IMR-90 (cell line): ENCODE data around the gene MDP1. TPM values are rescaled to one million over a fixed set of nuclear protein-coding genes. Genes with fewer than 3 reads are reported as not detected.

ENCODE experiments used
- ATAC-seq: fragments of 200-7000 bp; cut with Tn5 transposase; 2 replicates; pipeline ENCODE4 v1.9.1; 2020; ENCODE audit warnings: low read depth, mild to moderate bottlenecking, moderate library complexity
- BruUV-seq: library from RNA; stranded (reverse); fragments of 400-500 nt; replicated peaks from 2 replicates; lab custom pipeline; 2021; lab: Mats Ljungman, UMichigan
- CTCF ChIA-PET: fragments of 300-600 bp; formaldehyde crosslinking; extraction: SDS; loops from one replicate; lab custom pipeline; 2021; ENCODE audit warnings: antibody characterized with exemption; lab: Yijun Ruan, JAX
- POLR2A ChIA-PET: fragments of 300-600 bp; sonication (Branson Sonifier 250); formaldehyde crosslinking; loops from one replicate; lab custom pipeline; 2022; ENCODE audit warnings: antibody characterized with exemption; ENCODE audit not compliant: unreplicated experiment; lab: Charles Lee
- DNase-seq: peaks from one replicate; pipeline ENCODE4 v3.0.0; 2013
- H2AFZ ChIP-seq: replicated peaks from 2 replicates; pipeline ENCODE3; 2013; ENCODE audit warnings: low read length, mild to moderate bottlenecking; ENCODE audit not compliant: poor library complexity
- H2AK5ac ChIP-seq: 2 replicates; pipeline ENCODE4 v1.6.1; 2013; ENCODE audit warnings: low read depth, low read length, inconsistent platforms
- H2AK9ac ChIP-seq: replicated peaks from 2 replicates; pipeline ENCODE3; 2013; ENCODE audit warnings: mild to moderate bottlenecking, low read depth, low read length, moderate library complexity; ENCODE audit not compliant: poor library complexity
- H2BK120ac ChIP-seq: 2 replicates; pipeline ENCODE4 v1.6.1; 2013; ENCODE audit warnings: low read depth, low read length, inconsistent platforms
- H2BK15ac ChIP-seq: 3 replicates; pipeline ENCODE4 v1.6.1; 2013; ENCODE audit warnings: low read depth, low read length, inconsistent platforms
- H2BK20ac ChIP-seq: 2 replicates; pipeline ENCODE4 v1.6.1; 2013; ENCODE audit warnings: low read depth, mild to moderate bottlenecking, inconsistent platforms, low read length, moderate library complexity
- H2BK5ac ChIP-seq: 2 replicates; pipeline ENCODE4 v1.6.1; 2013; ENCODE audit warnings: mild to moderate bottlenecking, low read depth, low read length, inconsistent platforms; ENCODE audit not compliant: poor library complexity, severe bottlenecking
- H3K14ac ChIP-seq: replicated peaks from 2 replicates; pipeline ENCODE4 v1.6.1; 2013; ENCODE audit warnings: low read depth, low read length, inconsistent platforms
- H3K18ac ChIP-seq: 2 replicates; pipeline ENCODE4 v1.6.1; 2013; ENCODE audit warnings: low read depth, low read length, control low read depth
- H3K23ac ChIP-seq: 2 replicates; pipeline ENCODE4 v1.6.1; 2013; ENCODE audit warnings: low read depth, low read length, inconsistent platforms
- H3K27ac ChIP-seq: 2 replicates; pipeline ENCODE4 v1.5.1; 2013; ENCODE audit warnings: mild to moderate bottlenecking, control low read depth, low read length; ENCODE audit not compliant: insufficient read depth
- H3K27me3 ChIP-seq: 2 replicates; pipeline ENCODE4 v1.6.1; 2013; ENCODE audit warnings: low read length; ENCODE audit not compliant: control insufficient read depth, insufficient read depth
- H3K36me3 ChIP-seq: 2 replicates; pipeline ENCODE4 v1.6.1; 2013; ENCODE audit warnings: low read length, mixed read lengths; ENCODE audit not compliant: control insufficient read depth, insufficient read depth
- H3K4ac ChIP-seq: 2 replicates; pipeline ENCODE4 v1.6.1; 2013; ENCODE audit warnings: low read depth, low read length, inconsistent platforms
- H3K4me1 ChIP-seq: 2 replicates; pipeline ENCODE4 v1.6.1; 2013; ENCODE audit warnings: low read length, mixed read lengths; ENCODE audit not compliant: control insufficient read depth, insufficient read depth
- H3K4me2 ChIP-seq: 2 replicates; pipeline ENCODE4 v1.6.1; 2013; ENCODE audit warnings: low read depth, mild to moderate bottlenecking, control low read depth, low read length, moderate library complexity
- H3K4me3 ChIP-seq: 2 replicates; pipeline ENCODE4 v1.5.1; 2013; ENCODE audit warnings: low read depth, mild to moderate bottlenecking, control low read depth, low read length, moderate library complexity; ENCODE audit not compliant: insufficient read depth
- H3K56ac ChIP-seq: 2 replicates; pipeline ENCODE4 v1.6.1; 2013; ENCODE audit warnings: low read length, inconsistent platforms; ENCODE audit not compliant: insufficient read depth; ENCODE audit errors: extremely low read depth
- H3K79me1 ChIP-seq, 2 experiments: 2 replicates each; pipeline ENCODE4 v1.6.1; 2013; ENCODE audit warnings: low read length in 2 of 2, inconsistent platforms in 1 of 2, low read depth in 1 of 2
- H3K9ac ChIP-seq: 2 replicates; pipeline ENCODE4 v1.6.1; 2013; ENCODE audit warnings: low read depth, low read length, control low read depth
- H3K9me1 ChIP-seq: 2 replicates; pipeline ENCODE4 v1.6.1; 2013; ENCODE audit warnings: low read length, inconsistent platforms; ENCODE audit not compliant: insufficient read depth
- H3K9me3 ChIP-seq: 2 replicates; pipeline ENCODE4 v1.6.1; 2013; ENCODE audit warnings: low read length; ENCODE audit not compliant: control insufficient read depth, insufficient read depth
- H4K20me1 ChIP-seq: 2 replicates; pipeline ENCODE4 v1.6.1; 2013; ENCODE audit warnings: low read length, inconsistent platforms; ENCODE audit not compliant: insufficient read depth
- H4K5ac ChIP-seq: 2 replicates; pipeline ENCODE4 v1.6.1; 2013; ENCODE audit warnings: mild to moderate bottlenecking, low read depth, low read length, control low read depth
- H4K8ac ChIP-seq, 2 experiments: 2 replicates each; pipeline ENCODE4 v1.6.1; 2013; ENCODE audit warnings: low read depth in 2 of 2, low read length in 2 of 2, control low read depth in 1 of 2, inconsistent platforms in 1 of 2
- H4K91ac ChIP-seq: 2 replicates; pipeline ENCODE4 v1.6.1; 2013; ENCODE audit warnings: low read depth, low read length, inconsistent platforms; ENCODE audit not compliant: insufficient read depth
- BHLHE40 ChIP-seq: fragments of 150-350 bp; IDR thresholded peaks from 2 replicates; pipeline ENCODE4 v1.6.1; 2016; ENCODE audit warnings: mild to moderate bottlenecking, low read depth, low read length
- CEBPB ChIP-seq: IDR thresholded peaks from 2 replicates; pipeline ENCODE4 v1.6.1; 2012; ENCODE audit warnings: low read depth, low read length, improper control_type of control experiment
- CHD1 ChIP-seq: IDR thresholded peaks from 2 replicates; pipeline ENCODE4 v1.6.1; 2012; ENCODE audit warnings: low read depth, low read length, improper control_type of control experiment
- MAFK ChIP-seq: IDR thresholded peaks from 2 replicates; pipeline ENCODE4 v1.6.1; 2012; ENCODE audit warnings: low read depth, low read length, improper control_type of control experiment
- MAZ ChIP-seq: IDR thresholded peaks from 2 replicates; pipeline ENCODE4 v1.6.1; 2012; ENCODE audit warnings: low read depth, mild to moderate bottlenecking, low read length, improper control_type of control experiment, moderate library complexity, borderline replicate concordance
- MXI1 ChIP-seq: IDR thresholded peaks from 2 replicates; pipeline ENCODE4 v1.6.1; 2012; ENCODE audit warnings: low read depth, mild to moderate bottlenecking, low read length, moderate library complexity, borderline replicate concordance
- NFE2L2 ChIP-seq: fragments of 150-350 bp; IDR thresholded peaks from 2 replicates; pipeline ENCODE4 v1.6.1; 2016; ENCODE audit warnings: low read depth, mild to moderate bottlenecking, low read length
- RAD21 ChIP-seq: IDR thresholded peaks from 2 replicates; pipeline ENCODE4 v1.6.1; 2012; ENCODE audit warnings: low read length, improper control_type of control experiment
- RCOR1 ChIP-seq: IDR thresholded peaks from 2 replicates; pipeline ENCODE4 v1.6.1; 2012; ENCODE audit warnings: mild to moderate bottlenecking, low read length, improper control_type of control experiment; ENCODE audit not compliant: insufficient replicate concordance
- RFX5 ChIP-seq: IDR thresholded peaks from 2 replicates; pipeline ENCODE4 v1.8.0; 2012; ENCODE audit warnings: low read depth, mild to moderate bottlenecking, low read length, moderate library complexity
- SMC3 ChIP-seq: fragments of 150-350 bp; IDR thresholded peaks from 2 replicates; pipeline ENCODE4 v1.6.1; 2016; ENCODE audit warnings: low read depth, mild to moderate bottlenecking, antibody characterized with exemption, low read length, moderate library complexity
- WGBS, 2 experiments: methylation state at CpG; one replicate each; pipeline versions ENCODE4 v1.1.5 to v1.1.7; 2013; ENCODE audit warnings: missing lambda C conversion rate in 2 of 2; ENCODE audit not compliant: insufficient read length in 1 of 2; ENCODE audit errors: extremely low coverage in 2 of 2; 5-methylcytosine and 5-hydroxymethylcytosine counted together
- dilution Hi-C: fragments of 300-500 bp; cut with HindIII; formaldehyde crosslinking; loops from one replicate; pipeline ENCODE4 v1.14.3; 2018; ENCODE audit warnings: low sequenced_read_pairs; ENCODE audit not compliant: unreplicated experiment
- in situ Hi-C: fragments of 300-500 bp; cut with MboI; formaldehyde crosslinking; loops from 3 replicates; pipeline ENCODE4 v1.14.3; 2019; ENCODE audit warnings: low sequenced_read_pairs, inconsistent platforms, mixed read lengths
- intact Hi-C: fragments of 100-400 bp; cut with micrococcal nuclease; formaldehyde crosslinking; loops from 2 replicates; pipeline ENCODE4 v1.10.0; 2022
- polyA plus RNA-seq, 3 experiments: library from polyadenylated mRNA; depleted of rRNA; stranded (reverse); fragments of >200 nt; gene quantifications; 2 replicates each; pipeline ENCODE4 v1.2.3, GENCODE V29; 2012; ENCODE audit warnings: low replicate concordance in 1 of 3
- total RNA-seq: library from RNA; depleted of rRNA; stranded (reverse); fragments of >200 nt; gene quantifications from 2 replicates; pipeline ENCODE4 v1.2.3, GENCODE V29; 2012
- TF ChIP-seq, protein P1 (sequence below): fragments of 150-350 bp; IDR thresholded peaks from 2 replicates; pipeline ENCODE4 v1.6.1; 2016; ENCODE audit warnings: low read depth, mild to moderate bottlenecking, low read length, moderate library complexity, borderline replicate concordance
- TF ChIP-seq, protein P2 (sequence below): fragments of 150-350 bp; IDR thresholded peaks from 2 replicates; pipeline ENCODE4 v1.6.1; 2017; ENCODE audit warnings: mild to moderate bottlenecking, antibody characterized with exemption, low read length, low read depth
- TF ChIP-seq, protein P3 (sequence below): conservative IDR thresholded peaks from 2 replicates; pipeline ENCODE4 v1.5.1; 2012; ENCODE audit warnings: mild to moderate bottlenecking, low read depth, low read length, improper control_type of control experiment

Gene MDP1
- total and polyA plus RNA-seq, 2 of the 4 experiments (the other 2 are of a cell fraction): 15.1 to 17.8 TPM

DNA sequence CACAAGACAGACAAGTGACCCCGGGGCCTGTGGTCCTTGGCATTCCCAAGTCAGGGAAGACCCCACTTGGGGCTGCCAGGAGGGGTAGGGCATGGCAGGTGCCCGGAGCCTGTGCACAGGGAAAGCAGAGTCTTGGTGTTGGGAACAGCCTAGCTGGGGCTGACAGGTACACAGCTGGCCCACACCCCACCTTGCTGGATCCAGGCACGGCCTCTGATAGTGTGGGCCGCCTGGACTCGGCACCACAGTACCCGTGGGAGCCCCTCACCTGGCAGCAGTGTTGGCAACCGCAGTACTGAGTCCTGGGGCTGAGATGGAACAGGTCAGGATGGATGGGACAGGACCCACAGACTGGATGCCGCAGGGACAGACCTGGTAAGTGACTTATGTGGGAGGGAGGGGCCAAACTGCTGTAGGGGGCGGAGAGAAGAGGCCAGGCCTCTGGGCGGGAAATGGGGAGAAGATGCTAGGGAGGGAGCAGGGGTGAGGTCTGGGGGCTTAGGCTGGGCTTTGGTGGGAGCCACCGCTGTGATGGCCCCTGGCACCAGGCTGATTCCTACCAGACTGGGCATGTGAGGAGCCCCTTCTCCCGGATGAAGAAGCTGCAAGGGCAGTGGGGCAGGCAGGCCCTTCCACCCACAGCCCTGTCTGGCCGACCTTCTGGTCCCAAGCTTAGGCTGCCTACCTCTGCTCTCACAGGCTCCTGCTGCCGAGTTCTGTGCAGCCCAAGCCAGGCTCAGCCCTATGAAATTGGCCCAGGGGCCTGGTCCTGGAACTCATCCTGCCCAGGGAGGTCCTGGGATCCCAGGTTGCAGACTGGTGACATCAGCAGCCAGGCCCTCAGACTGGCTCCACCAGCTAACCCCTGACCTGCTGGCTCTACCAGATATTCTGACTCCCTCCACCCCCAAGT, 47.2 kb upstream of the MDP1 start, which contains the start of gene TGM1:
Gene TGM1 (minus strand): TSS at position 357 of the 913 bp plus-strand sequence. CDS start 825 bp downstream, outside the sequence.
- POLR2A ChIA-PET: no interaction called here
- TF ChIP-seq BHLHE40 (no peak), RCOR1 (no peak), CHD1 (no peak), MXI1 (no peak), MAZ (no peak), NFE2L2 (no peak), RFX5 (no peak), RAD21 (no peak), MAFK (no peak), CEBPB (no peak), SMC3 (no peak)
- TF ChIP-seq, protein P1, sequence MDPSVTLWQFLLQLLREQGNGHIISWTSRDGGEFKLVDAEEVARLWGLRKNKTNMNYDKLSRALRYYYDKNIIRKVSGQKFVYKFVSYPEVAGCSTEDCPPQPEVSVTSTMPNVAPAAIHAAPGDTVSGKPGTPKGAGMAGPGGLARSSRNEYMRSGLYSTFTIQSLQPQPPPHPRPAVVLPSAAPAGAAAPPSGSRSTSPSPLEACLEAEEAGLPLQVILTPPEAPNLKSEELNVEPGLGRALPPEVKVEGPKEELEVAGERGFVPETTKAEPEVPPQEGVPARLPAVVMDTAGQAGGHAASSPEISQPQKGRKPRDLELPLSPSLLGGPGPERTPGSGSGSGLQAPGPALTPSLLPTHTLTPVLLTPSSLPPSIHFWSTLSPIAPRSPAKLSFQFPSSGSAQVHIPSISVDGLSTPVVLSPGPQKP: no peak
- TF ChIP-seq, protein P2, sequence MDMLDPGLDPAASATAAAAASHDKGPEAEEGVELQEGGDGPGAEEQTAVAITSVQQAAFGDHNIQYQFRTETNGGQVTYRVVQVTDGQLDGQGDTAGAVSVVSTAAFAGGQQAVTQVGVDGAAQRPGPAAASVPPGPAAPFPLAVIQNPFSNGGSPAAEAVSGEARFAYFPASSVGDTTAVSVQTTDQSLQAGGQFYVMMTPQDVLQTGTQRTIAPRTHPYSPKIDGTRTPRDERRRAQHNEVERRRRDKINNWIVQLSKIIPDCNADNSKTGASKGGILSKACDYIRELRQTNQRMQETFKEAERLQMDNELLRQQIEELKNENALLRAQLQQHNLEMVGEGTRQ: no peak
- TF ChIP-seq, protein P3, sequence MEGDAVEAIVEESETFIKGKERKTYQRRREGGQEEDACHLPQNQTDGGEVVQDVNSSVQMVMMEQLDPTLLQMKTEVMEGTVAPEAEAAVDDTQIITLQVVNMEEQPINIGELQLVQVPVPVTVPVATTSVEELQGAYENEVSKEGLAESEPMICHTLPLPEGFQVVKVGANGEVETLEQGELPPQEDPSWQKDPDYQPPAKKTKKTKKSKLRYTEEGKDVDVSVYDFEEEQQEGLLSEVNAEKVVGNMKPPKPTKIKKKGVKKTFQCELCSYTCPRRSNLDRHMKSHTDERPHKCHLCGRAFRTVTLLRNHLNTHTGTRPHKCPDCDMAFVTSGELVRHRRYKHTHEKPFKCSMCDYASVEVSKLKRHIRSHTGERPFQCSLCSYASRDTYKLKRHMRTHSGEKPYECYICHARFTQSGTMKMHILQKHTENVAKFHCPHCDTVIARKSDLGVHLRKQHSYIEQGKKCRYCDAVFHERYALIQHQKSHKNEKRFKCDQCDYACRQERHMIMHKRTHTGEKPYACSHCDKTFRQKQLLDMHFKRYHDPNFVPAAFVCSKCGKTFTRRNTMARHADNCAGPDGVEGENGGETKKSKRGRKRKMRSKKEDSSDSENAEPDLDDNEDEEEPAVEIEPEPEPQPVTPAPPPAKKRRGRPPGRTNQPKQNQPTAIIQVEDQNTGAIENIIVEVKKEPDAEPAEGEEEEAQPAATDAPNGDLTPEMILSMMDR: no peak

More for the DNA sequence above, 47.2 kb upstream of the MDP1 start, which contains the start of gene TGM1:
- Histone ChIP-seq H4K8ac (no peak within 1 kb of the TSS), H3K4me3 (no peak within 1 kb of the TSS), H3K4me2 (no peak within 1 kb of the TSS), H3K4me1 (peaks cover 8% of the 10 kb centered on the region), H4K5ac (no peak within 1 kb of the TSS), H3K56ac (no peak within 1 kb of the TSS), H2AFZ (peak within 1 kb of the TSS; percentile 17), H2BK20ac (no peak within 1 kb of the TSS), H3K9me3 (no peaks in the 10 kb centered on the region), H2BK15ac (no peak within 1 kb of the TSS), H4K91ac (no peak within 1 kb of the TSS), H3K23ac (no peak within 1 kb of the TSS), H3K27ac (no peak within 1 kb of the TSS), H3K4ac (no peak within 1 kb of the TSS), H3K27me3 (no peaks in the 10 kb centered on the region), H3K14ac (no peak within 1 kb of the TSS), H3K9me1 (peaks cover 16% of the 10 kb centered on the region; the same call in 1 of the 2 replicates), H2AK9ac (peak within 1 kb of the TSS; percentile 55), H3K79me1 (peaks cover 0 to 2% of the 10 kb centered on the region in 2 experiments; a peak in 1 of 4 replicates), H2BK120ac (no peak within 1 kb of the TSS), H2BK5ac (no peak within 1 kb of the TSS), H3K36me3 (peaks cover 21% of the 10 kb centered on the region), H3K9ac (no peak within 1 kb of the TSS), H4K20me1 (no peaks in the 10 kb centered on the region), H2AK5ac (no peak within 1 kb of the TSS), H3K18ac (no peak within 1 kb of the TSS)
- 81% methylated on average over 8 of the region's 14 CpGs; no CpG with 5 or more reads in 1 of the 2 experiments for WGBS, 2 experiments
- CTCF ChIA-PET: interaction anchor here (1.5 kb wide), 1 partner anchor 8 kb away, joined by 3 read pairs; no protein-coding TSS in a partner anchor
- no peak for ATAC-seq
- dilution Hi-C loops (no loop called here), intact Hi-C loops (no loop called here), in situ Hi-C loops (no loop called here)
- BruUV-seq: no TSS peak
- no peak for DNase-seq
